Fibroblast of the aortic adventitia (primary cell): Measurements from ENCODE around the gene NUAK1. TPM values are rescaled to one million over a fixed set of nuclear protein-coding genes. Genes with fewer than 3 reads are reported as not detected.

Experiments used
- DNase-seq: peaks from one replicate; pipeline ENCODE4 v3.0.0-alpha.2; 2010; ENCODE audit warnings: low read depth
- H3K4me3 ChIP-seq: 2 replicates; pipeline ENCODE4 v1.5.1; 2011; ENCODE audit warnings: low read depth, mild to moderate bottlenecking, control low read depth, low read length, moderate library complexity
- CTCF ChIP-seq: IDR thresholded peaks from 2 replicates; pipeline ENCODE4 v1.5.1; 2011; ENCODE audit warnings: mild to moderate bottlenecking, low read length, control low read depth, inconsistent platforms; ENCODE audit not compliant: insufficient read depth
- total RNA-seq: library from RNA; depleted of rRNA; stranded (reverse); fragments of >200 nt; gene quantifications from 2 replicates; pipeline ENCODE4 v1.2.3, GENCODE V29; 2012; ENCODE audit warnings: low replicate concordance

NUAK1 gene
- total RNA-seq, 1 donor, result 3.0 TPM

DNA sequence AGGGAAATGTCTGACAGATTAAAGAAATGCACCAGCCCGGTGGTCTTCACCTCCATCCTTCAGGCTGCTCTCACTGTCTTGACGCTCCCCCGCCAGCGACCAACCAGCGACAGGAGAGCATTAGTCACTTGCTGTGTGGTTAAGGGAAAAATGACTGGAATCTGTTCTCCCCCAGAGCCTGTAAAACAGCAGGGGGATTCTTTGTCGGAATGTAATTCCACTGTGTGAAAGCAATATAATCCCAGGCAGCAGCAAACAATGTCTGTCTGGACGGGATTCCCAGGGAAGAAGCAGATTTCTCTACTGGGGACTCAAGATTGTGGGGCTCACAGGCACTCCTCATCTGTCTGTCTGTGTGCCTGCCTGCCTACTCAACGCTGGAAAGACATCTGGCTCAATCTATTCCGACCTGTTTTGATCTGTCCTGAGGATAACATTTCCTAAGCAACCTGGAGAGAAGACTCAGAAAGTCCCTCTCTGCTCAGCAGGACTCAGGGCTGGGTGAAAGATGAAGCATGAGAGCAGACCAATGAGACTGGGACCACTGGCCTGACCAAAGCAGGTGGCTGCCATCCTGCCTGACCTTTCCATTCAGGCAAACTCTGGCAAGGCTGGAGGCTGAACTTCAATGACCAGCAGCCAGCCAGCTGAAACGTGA, 54.6 kb downstream of the NUAK1 start:
- TF ChIP-seq CTCF, result no peak
- DNase-seq, result peak; percentile 66
- H3K4me3 ChIP-seq, result no peak overlapping the region

DNA sequence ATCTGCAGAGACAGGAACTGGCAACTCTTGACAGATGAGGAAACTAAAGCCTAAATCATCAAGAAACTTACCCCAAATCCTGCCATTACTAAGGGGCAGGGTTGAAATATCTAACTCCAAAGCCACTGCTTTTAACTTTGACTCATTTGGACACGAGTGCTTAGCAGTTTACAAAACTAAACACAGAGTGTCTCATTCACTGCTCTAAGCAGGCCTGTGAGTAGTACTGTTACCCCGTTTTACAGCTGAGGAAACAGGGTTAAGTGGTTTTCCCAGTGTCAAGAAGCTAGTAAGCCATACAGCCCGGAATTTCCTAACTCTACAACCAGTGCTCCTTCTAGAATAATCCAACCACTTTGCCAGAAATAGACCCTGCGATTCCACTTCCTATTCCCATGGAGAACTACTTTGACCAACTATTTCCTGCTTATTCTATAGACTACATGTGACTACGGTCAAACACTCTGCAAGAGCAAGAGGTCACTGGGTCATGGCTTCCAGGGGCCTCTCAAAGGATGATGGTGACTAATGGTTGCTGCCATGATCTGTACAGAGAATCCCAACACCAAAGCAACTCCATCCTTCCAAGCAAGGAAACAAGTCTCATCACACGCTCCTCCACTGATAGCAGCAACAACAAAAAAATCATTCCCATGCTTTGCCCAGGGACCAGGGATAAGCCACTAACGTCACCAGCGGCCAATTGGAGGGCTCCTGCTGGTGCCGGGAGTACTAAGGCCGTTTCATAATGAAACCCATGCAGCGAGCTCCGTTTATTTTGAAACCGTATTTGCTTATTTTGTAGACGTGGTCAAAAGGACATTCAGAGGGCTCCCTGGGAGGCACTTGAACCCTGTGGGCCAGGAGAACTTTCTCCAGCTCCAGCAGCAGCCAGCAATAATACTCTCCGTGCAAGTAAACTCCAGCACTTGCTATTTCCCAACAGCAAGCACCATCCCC, 56.3 kb downstream of the NUAK1 start:
- H3K4me3 ChIP-seq, result no peak overlapping the region
- no peak for TF ChIP-seq CTCF
- no peak for DNase-seq

DNA sequence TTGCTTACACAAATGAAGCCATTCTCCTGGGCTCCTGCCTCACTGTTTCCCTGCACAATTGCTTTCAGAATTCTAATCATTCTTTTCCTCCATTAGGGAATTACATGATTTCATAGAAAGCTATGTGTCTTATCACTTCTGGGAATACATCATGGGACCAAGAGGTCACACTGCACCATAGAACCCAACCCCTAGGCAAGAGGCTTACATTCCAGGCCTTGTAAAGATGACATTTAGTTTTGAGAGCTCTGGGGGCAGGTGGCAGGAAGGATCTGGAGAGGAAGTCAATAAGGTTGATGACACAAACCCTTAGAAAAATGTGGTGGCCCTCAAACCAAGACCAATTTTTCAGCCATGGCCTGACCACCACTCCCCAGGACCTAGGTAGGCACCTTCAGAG, 57.1 kb downstream of the NUAK1 start:
- no peak overlapping the region for H3K4me3 ChIP-seq
- TF ChIP-seq CTCF, result no peak
- peak; percentile 70 for DNase-seq

DNA sequence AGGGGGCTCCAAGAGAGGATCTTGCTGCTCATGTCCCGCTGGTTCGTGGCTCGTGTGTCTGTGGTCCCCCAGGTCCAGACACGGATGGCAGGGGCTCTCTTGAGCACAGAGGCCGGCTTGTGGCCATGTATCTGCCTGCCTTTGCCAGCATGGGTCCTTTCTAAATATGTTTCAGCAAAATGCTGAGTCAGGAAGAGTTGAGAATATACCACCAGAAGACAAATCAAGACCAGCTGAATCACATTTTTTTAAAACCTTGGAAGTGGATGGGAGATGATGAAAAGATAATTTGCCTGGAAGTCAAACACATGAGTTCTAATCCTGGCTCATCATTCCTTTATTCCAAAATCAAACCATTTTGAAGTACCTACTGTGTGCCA, 58.0 kb downstream of the NUAK1 start:
- TF ChIP-seq CTCF, result peak; percentile 7
- peak; percentile 45 for DNase-seq
- no peak overlapping the region for H3K4me3 ChIP-seq

- peak; percentile 90 for DNase-seq
- no peak for TF ChIP-seq CTCF
- H3K4me3 ChIP-seq, result no peak overlapping the region
Observed at GRCh38 chr12:106080041-106080790, 58.5 kb downstream of the NUAK1 start.

- no peak overlapping the region for H3K4me3 ChIP-seq
- DNase-seq, result no peak
- no peak for TF ChIP-seq CTCF
Observed at GRCh38 chr12:106079148-106079738, 59.5 kb downstream of the NUAK1 start.
